GM23248 (cell line): Measurements from ENCODE around the gene TAOK1. TPM values are rescaled to one million over a fixed set of nuclear protein-coding genes. Genes with fewer than 3 reads are reported as not detected.

Source experiments
- DNase-seq: peaks from one replicate; pipeline ENCODE4 v3.0.0-alpha.2; 2015
- H2AFZ ChIP-seq: fragments of 200-600 bp; sonication (generic); 2 replicates; pipeline ENCODE4 v1.6.1; 2016; ENCODE audit warnings: antibody characterized with exemption
- H3F3A ChIP-seq: fragments of 200-600 bp; sonication (generic); 2 replicates; pipeline ENCODE4 v1.6.1; 2016; ENCODE audit warnings: mild to moderate bottlenecking, antibody characterized with exemption, mixed run types; ENCODE audit not compliant: insufficient read depth
- H3K27ac ChIP-seq: fragments of 200-600 bp; sonication (generic); 2 replicates; pipeline ENCODE4 v1.5.1; 2016; ENCODE audit warnings: mild to moderate bottlenecking
- H3K27me3 ChIP-seq: fragments of 200-600 bp; sonication (generic); replicated peaks from 2 replicates; pipeline ENCODE4 v1.6.1; 2016; ENCODE audit warnings: mild to moderate bottlenecking; ENCODE audit not compliant: insufficient read depth
- H3K36me3 ChIP-seq: fragments of 200-600 bp; sonication (generic); 2 replicates; pipeline ENCODE4 v1.6.1; 2016; ENCODE audit warnings: low read depth, mild to moderate bottlenecking
- H3K4me1 ChIP-seq: fragments of 200-600 bp; sonication (generic); 2 replicates; pipeline ENCODE4 v1.6.1; 2016; ENCODE audit warnings: mild to moderate bottlenecking; ENCODE audit not compliant: insufficient read depth
- H3K4me2 ChIP-seq: fragments of 200-600 bp; sonication (generic); one replicate; pipeline ENCODE4 v1.6.1; 2016; ENCODE audit warnings: mild to moderate bottlenecking; ENCODE audit not compliant: unreplicated experiment
- H3K4me3 ChIP-seq: fragments of 200-600 bp; sonication (generic); 2 replicates; pipeline ENCODE4 v1.5.1; 2016; ENCODE audit warnings: mild to moderate bottlenecking
- H3K79me2 ChIP-seq: fragments of 200-600 bp; sonication (generic); 2 replicates; pipeline ENCODE4 v1.6.1; 2016; ENCODE audit warnings: mild to moderate bottlenecking; ENCODE audit not compliant: insufficient read depth
- H3K9ac ChIP-seq: fragments of 200-600 bp; sonication (generic); 2 replicates; pipeline ENCODE4 v1.6.1; 2016; ENCODE audit warnings: mild to moderate bottlenecking
- H3K9me2 ChIP-seq: fragments of 200-600 bp; sonication (generic); 2 replicates; pipeline ENCODE4 v1.6.1; 2016; ENCODE audit warnings: mixed run types, mild to moderate bottlenecking, moderate library complexity; ENCODE audit not compliant: insufficient read depth
- H3K9me3 ChIP-seq: fragments of 200-600 bp; sonication (generic); one replicate; pipeline ENCODE4 v1.6.1; 2017; ENCODE audit warnings: low read depth
- H4K20me1 ChIP-seq: fragments of 200-600 bp; sonication (generic); 2 replicates; pipeline ENCODE4 v1.6.0; 2016; ENCODE audit not compliant: insufficient read depth
- EZH2 ChIP-seq: fragments of 200-600 bp; sonication (generic); IDR thresholded peaks from 2 replicates; pipeline ENCODE4 v1.6.1; 2018; ENCODE audit warnings: antibody characterized with exemption, mild to moderate bottlenecking; ENCODE audit not compliant: insufficient read depth, poor library complexity, severe bottlenecking
- EZH2phosphoT487 ChIP-seq: fragments of 200-600 bp; sonication (generic); IDR thresholded peaks from 2 replicates; pipeline ENCODE4 v1.6.1; 2018; ENCODE audit warnings: antibody characterized with exemption, moderate library complexity, mild to moderate bottlenecking, low read depth; ENCODE audit not compliant: insufficient read depth
- WGBS, 2 experiments: methylation state at CpG; one replicate each; pipeline ENCODE4 v1.1.6; 2015 to 2017; ENCODE audit warnings: low lambda C conversion rate in 2 of 2, low coverage in 1 of 2; ENCODE audit errors: missing lambda C conversion rate in 2 of 2; 5-methylcytosine and 5-hydroxymethylcytosine counted together
- in situ Hi-C: fragments of 300-500 bp; cut with MboI; formaldehyde crosslinking; loops from 2 replicates; pipeline ENCODE4 v1.15.0; 2020
- polyA plus RNA-seq: library from polyadenylated mRNA; unstranded; fragments of >200 nt; fragmentation: Nextera tagmentation; extraction: Ambion mirVana; gene quantifications from 2 replicates; pipeline ENCODE4 v1.2.1, GENCODE V29; 2016
- total RNA-seq: library from RNA; depleted of rRNA; stranded (reverse); fragments of >200 nt; shearing (Covaris generic); gene quantifications from 2 replicates; pipeline ENCODE4 v1.2.3, GENCODE V29; 2014

TAOK1 gene
- total and polyA plus RNA-seq, 2 experiments from 2014 or later: 7.6 to 49.9 TPM

- H3K36me3 ChIP-seq: peaks cover 5% of the 10 kb centered on the region; the same call in 1 of the 2 replicates
- no peaks in the 10 kb centered on the region for H3K9me2 ChIP-seq
- no peak overlapping the region for H2AFZ ChIP-seq
- H3K4me2 ChIP-seq: no peak overlapping the region
- H3K4me3 ChIP-seq: no peak overlapping the region
- TF ChIP-seq EZH2phosphoT487 (no peak), EZH2 (no peak)
- H3K9ac ChIP-seq: no peak overlapping the region
- no peak for DNase-seq
- 0 out of 2 replicates have a peak, but pooled peaks cover under 1% of the 10 kb centered on the region for H4K20me1 ChIP-seq
- H3K4me1 ChIP-seq: 0 out of 2 replicates have a peak, but pooled peaks cover 4% of the 10 kb centered on the region
- whole genome bisulfite sequencing, 2 experiments: 90 to 91% methylated on average over 14 of the region's 14 CpGs
- H3K27ac ChIP-seq: no peak overlapping the region
- no peaks in the 10 kb centered on the region for H3F3A ChIP-seq
- peaks cover 19% of the 10 kb centered on the region for H3K79me2 ChIP-seq
- in situ Hi-C loops: no loop called here
- no peaks in the 10 kb centered on the region for H3K27me3 ChIP-seq
- H3K9me3 ChIP-seq: no peaks in the 10 kb centered on the region
Observed at GRCh38 chr17:29578626-29579485, 188.7 kb downstream of the TAOK1 start.

DNA sequence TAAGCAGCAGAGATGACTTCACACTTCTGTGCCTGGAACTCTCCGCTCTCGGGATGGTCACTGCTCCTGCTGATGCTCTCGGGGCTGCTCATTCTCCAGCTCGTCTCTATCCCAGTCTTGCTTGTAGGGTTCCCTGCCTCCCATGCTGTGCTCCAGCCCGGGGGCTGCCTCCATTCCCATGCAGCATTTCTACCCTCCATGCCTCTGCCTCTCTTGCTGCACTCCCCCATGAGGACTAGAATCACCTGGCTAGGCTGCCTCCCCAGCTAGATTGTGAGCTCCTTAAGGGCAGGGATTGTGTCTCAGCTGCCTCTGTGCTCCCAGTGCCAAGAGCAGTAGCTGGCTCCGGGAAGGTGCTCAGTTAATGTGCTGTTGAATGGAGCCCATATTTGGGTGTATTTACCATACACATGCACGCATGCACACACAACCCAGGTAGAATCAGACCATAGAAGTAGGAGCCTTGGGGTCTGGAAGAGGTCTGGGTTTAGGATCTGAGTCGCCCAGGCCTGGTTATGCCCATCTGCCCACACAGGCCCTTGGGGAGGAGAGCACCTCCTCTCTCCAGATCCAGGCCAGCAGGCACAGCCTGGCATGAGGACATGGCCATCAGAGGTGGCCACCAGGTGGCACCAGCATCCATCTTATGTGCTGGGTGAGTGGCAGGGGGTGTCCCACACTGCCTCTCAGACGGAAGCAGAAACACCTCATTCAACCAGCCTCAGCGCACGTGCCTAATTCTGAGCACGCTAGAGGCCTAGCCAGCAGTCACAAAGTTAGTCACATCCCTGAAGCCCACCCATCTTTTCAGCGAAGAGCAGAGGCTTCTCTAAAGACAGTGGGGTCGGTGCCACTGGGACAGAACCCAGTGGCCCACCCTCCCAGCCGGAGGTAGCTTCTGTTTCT lies 190.0 kb downstream of the TAOK1 start:
- Histone ChIP-seq H3F3A (no peaks in the 10 kb centered on the region), H3K9me3 (no peaks in the 10 kb centered on the region), H3K27ac (no peak overlapping the region), H3K9me2 (no peaks in the 10 kb centered on the region), H3K79me2 (peaks cover 32% of the 10 kb centered on the region), H4K20me1 (peaks cover 3% of the 10 kb centered on the region; the same call in 1 of the 2 replicates), H3K4me1 (peaks cover 7% of the 10 kb centered on the region; the same call in 1 of the 2 replicates), H3K4me3 (no peak overlapping the region), H3K4me2 (no peak overlapping the region), H2AFZ (no peak overlapping the region), H3K36me3 (peaks cover 5% of the 10 kb centered on the region; the same call in 1 of the 2 replicates), H3K9ac (no peak overlapping the region), H3K27me3 (no peaks in the 10 kb centered on the region)
- peak; percentile 87 for DNase-seq
- TF ChIP-seq EZH2phosphoT487 (no peak), EZH2 (no peak)
- WGBS, 2 experiments: 53 to 56% methylated on average over 15 of the region's 15 CpGs
- in situ Hi-C loops: no loop called here

DNA sequence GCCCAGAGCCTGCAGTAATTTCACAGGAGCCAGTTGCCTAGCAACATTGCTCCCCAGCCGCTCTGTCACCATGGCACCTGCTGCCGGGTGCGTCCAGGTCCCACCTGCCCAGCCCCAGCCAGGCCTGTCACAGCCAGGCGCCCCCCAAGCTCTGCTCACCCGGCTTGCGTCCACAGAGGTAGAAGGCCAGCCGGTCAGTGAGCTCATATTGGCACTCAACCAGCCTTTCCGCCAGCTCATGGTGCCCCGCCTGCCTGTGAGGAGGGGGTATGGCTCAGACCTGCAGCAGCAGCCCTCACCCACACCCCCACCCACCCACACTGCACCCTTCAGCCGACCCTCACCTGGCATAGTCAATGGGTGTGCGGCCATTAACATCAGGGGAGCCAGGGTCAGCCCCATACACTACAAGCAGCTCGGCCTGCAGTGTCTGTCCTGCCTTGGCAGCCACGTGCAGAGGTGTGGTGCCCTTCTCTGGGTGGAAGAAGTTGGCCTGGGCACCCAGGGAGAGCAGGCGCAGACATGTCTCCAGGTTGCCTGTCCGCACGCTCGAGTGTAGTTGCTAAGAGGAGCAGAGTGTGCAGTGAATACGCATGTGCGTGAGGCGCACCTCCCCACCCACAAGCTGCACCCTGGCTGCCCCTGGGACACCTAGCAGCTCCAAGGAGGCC lies 191.6 kb downstream of the TAOK1 start:
- in situ Hi-C loops: no loop called here
- H3K79me2 ChIP-seq: peaks cover 48% of the 10 kb centered on the region

More for the DNA sequence above, 191.6 kb downstream of the TAOK1 start:
- Histone ChIP-seq H3K9me2 (no peaks in the 10 kb centered on the region), H3K4me1 (peaks cover 9% of the 10 kb centered on the region; the same call in 1 of the 2 replicates), H4K20me1 (peaks cover 3% of the 10 kb centered on the region; the same call in 1 of the 2 replicates), H3K9ac (no peak overlapping the region), H2AFZ (no peak overlapping the region), H3K36me3 (no peaks in the 10 kb centered on the region; the same call in 1 of the 2 replicates), H3K9me3 (no peaks in the 10 kb centered on the region), H3K4me2 (no peak overlapping the region), H3K4me3 (no peak overlapping the region), H3K27ac (no peak overlapping the region), H3K27me3 (no peaks in the 10 kb centered on the region), H3F3A (no peaks in the 10 kb centered on the region)
- no peak for TF ChIP-seq EZH2
- TF ChIP-seq EZH2phosphoT487: no peak
- no peak for DNase-seq
- 87 to 88% methylated on average over 17 to 18 of the region's 20 CpGs for WGBS, 2 experiments
